ENCODE results near the gene DNAAF8.

DNA sequence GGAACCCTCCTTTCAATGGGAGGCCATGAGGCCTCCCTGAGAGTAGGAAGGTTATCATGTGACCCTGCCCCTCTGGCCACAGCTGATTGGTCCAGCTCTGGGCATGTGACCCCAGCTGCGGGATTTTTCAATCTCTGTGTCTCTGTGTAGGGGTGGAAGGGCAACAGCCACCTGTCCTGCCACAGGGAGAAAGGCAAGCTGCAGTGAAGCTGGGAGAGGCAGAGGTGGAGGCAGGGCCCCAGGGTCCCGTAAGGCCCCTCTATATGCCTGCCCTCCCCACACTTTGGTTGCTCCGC lies 10.9 kb downstream of the DNAAF8 start:
- TF ChIP-seq, protein P1, sequence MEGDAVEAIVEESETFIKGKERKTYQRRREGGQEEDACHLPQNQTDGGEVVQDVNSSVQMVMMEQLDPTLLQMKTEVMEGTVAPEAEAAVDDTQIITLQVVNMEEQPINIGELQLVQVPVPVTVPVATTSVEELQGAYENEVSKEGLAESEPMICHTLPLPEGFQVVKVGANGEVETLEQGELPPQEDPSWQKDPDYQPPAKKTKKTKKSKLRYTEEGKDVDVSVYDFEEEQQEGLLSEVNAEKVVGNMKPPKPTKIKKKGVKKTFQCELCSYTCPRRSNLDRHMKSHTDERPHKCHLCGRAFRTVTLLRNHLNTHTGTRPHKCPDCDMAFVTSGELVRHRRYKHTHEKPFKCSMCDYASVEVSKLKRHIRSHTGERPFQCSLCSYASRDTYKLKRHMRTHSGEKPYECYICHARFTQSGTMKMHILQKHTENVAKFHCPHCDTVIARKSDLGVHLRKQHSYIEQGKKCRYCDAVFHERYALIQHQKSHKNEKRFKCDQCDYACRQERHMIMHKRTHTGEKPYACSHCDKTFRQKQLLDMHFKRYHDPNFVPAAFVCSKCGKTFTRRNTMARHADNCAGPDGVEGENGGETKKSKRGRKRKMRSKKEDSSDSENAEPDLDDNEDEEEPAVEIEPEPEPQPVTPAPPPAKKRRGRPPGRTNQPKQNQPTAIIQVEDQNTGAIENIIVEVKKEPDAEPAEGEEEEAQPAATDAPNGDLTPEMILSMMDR (IDR thresholded peaks at IDR 0.05): no peak
- TF ChIP-seq EZH2 (IDR thresholded peaks at IDR 0.05) (no peak), EZH2phosphoT487 (IDR thresholded peaks at IDR 0.05) (no peak)

All from neural progenitor cell (in vitro differentiated cells).